Measurements from ENCODE around the gene TBC1D2B.
"Not testable (repeated sequence)": the region's sequence is repeated elsewhere in the genome, so short reads cannot be mapped to it uniquely, and the experiment has no call there.

Gene TBC1D2B

DNA sequence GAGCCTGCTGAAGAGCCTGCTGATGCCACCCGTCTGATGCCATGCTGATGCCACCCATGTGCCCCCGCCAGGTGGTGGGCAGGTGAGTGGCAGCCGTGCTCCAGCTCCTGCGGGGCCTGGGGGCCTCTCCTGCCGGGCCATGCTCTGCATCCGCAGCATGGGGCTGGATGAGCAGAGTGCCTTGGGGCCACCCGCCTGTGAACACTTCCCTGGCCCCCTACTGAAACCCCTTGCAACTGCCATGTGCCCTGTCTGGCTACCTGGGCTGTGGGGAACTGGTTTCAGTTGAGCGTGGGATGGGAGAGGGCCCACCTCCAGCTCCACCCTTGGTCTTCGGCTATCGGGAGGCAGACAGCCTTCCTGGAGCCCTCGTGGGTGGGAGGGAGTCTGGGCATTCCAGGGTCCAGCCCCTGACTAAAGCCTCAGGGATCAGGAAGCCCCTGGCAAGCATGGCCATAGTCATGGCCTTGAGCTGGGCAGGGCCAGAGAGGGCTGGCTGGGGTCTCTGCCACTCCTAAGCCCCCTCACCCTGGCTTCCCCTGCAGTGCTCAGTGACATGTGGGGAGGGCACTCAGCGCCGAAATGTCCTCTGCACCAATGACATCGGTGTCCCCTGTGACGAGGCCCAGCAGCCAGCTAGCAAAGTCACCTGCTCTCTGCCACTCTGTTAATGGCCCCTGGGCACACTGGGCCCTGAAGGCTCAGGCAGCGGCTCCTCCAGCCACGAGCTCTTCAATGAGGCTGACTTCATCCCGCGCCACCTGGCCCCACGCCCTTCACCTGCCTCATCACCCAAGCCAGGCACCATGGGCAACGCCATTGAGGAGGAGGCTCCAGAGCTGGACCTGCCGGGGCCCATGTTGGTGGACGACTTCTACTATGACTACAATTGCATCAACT is 92.2 kb downstream of the TBC1D2B start:
- DNase-seq = no peak

DNA sequence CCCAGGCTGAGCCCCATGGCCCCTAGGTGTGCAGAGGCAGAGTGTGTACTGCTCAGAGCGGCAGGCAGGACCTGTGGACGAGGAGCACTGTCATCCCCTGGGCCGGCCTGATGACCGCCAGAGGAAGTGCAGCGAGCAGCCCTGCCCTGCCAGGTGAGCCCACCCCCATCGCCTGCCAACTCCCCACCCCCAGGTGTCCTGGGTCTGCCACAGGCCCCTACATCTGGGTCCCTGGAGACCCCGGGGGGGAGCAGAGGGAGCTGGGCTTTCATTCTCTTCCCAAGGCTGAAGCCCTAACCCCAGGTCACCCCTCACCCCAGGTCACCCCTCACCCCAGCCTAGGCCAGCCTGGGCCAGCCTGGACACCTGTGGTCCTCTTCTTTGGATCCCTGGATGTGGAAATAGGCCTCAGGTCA is 93.1 kb downstream of the TBC1D2B start:
- DNase-seq = no peak

DNA sequence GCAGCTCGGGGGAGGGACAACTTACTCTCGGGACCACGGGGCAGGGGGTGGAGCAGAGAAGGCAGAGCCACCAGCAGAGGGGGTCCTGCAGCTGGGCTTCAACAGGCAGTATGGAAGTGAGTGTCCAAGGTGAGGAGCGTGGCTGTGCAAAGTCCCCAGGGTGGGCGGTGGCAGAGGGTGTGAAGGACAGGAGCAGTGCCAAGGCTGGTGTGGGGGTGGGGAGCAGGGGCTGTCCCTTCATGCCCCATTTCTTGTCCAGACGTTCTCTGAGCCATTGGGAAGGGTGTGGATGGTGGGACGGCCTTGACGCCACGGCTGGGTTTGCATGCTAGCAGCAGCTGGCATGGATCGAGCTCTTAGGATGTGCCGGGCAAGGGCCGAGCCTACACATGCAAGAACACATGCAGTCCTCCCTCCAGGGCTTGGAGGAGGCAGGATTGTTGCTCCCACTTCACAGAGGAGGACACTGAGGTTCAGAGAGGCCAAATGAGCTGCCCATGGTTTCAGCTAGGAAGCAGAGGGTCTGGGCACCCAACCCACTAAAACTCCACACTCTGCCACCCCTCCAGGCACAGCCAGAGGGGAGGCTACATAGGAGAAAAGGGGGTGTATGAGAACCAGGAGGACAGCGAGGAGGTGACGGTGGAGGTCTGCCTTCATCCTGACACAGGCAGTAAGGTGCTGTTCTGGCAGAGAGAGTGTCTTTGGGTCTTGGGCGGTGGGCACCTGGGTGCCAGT is 93.6 kb downstream of the TBC1D2B start:
- DNase-seq = no peak

DNA sequence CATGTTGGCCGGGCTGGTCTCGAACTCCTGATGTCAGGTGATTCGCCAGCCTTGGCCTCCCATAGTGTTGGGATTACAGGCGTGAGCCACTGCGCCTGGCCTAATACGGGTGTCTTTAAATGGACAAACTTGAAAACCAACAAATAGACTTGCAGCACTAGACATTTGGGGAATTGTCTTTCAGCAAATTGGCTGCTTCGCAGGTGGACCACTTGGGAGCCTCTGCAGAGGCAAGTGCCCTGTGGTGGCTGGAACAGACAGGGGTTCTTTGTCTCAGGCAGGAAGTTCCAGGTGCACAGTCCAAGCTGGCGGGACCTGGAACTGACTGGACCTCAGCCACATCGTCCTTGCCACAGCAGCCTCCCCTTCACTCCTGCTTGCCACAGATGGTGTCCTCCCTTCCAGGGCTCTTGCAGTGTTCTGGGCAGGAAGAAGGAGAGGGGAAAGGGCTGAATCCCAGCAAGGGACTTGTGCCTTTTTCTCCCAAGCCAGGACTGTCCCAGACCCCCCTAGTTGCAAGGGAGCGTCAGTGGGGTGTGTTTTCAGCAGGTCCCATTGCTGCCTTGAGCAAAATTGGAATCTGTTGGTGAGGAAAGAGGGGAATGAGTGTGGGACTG is 94.3 kb downstream of the TBC1D2B start:
- DNase-seq = no peak

DNA sequence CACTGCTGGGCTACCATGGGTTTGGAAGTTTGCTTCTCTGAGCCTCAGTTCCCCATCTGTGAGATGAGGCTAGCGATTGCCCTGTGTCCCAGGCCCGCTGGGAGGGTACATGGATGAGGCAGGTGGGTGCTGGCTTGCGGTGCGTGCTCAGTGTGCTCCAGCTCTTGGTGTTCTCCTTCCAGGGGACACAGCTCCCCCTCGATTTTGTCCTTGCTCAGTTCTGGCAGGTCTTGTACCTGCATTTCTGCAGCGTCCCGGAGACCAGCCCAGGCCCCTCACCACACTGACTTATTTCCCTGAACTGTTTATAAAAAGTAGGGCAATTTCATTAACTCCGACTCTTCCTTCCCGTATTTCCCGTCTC is 95.4 kb downstream of the TBC1D2B start:
- DNase-seq = no peak

DNA sequence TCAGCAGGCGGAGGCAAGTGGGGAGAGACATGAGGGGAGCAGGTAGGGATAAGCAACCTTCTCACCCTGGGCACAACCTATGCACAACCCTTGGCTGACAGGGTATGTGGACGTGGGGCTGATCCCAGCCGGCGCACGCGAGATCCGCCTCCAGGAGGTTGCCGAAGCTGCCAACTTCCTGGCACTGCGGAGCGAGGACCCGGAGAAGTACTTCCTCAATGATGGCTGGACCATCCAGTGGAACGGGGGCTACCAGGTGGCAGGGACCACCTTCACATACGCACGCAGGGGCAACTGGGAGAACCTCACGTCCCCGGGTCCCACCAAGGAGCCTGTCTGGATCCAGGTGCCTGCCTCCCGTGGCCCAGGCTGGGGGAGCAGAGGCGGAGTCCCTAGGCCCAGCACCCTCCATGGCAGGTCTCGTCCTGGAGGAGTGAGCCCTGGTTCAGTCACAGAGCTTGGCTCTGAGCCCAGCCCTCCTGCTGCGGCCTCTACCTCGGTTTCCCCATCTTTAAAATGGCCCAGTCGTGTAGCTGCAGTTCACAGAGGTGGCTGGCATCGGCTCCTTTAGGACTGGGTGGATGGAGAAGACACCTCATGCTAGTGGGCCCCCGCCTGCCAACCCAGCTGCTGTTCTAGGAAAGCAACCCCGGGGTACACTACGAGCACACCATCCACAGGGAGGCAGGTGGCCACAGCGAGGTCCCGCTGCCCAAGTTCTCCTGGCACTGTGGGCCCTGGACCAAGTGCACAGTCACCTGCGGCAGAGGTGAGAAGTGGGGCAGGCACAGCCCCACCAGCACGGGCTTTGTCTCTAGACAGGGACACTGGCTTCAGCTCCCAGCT is 96.0 kb downstream of the TBC1D2B start:
- DNase-seq = no peak

DNA sequence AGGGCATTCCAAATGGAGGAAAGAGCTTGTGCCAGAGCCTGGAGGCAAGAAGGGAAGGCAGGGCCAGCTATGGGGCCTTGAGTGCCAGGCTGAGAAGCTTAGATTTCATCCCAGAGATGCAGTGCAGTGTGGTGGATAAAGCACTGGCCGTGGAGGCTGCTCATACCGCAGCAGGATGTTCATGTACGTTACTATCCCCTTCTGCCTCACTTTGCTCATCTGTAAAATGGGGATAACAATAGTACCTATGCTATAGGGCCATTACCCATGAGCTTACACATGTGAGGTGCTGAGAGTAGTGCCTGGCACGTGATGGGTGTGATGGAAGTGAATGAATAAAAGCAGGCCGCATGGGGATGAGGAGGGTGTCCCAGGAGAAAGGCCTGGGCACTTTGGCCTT is 96.8 kb downstream of the TBC1D2B start:
- not testable (repeated sequence) for DNase-seq

DNA sequence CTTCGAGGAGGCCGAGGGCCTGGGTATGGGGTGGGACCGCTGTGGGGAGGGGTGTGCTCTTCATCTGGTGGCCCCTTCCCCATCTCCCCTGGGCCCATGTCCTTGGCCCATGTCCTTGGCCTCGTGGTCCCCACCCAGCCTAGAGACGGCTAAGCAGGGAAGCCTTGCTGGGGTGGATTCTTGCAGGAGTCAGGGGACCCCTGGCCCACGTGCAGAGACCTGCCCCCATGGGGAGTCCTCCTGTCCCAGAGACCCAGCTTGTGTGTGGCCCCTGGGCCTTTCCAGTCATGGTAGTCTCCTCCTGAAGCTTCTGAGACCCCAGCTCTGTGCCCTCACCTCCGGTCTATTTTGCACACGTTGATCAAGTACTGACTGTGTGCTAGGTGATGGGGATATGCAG is 97.4 kb downstream of the TBC1D2B start:
- DNase-seq = no peak

DNA sequence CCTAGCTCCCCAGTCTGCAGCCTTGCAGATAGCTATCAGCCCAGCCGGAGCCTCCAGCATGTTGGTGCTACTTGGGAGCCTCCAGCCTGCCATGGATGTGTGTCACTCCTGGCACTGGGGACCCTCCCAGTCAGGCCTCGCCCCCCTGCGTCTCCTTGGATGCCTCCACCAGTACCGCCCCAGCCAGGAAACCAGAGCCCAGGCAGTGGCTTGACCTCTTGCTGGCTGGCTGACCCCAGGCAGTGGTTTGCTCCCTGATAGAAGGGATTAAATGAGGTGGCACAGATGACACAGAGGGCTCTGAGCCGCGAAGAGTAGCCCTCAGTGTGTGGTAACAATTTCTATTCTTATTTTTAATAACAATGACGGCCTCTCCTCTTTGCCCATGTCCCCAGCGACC is 98.4 kb downstream of the TBC1D2B start:
- DNase-seq = not testable (repeated sequence)

DNA sequence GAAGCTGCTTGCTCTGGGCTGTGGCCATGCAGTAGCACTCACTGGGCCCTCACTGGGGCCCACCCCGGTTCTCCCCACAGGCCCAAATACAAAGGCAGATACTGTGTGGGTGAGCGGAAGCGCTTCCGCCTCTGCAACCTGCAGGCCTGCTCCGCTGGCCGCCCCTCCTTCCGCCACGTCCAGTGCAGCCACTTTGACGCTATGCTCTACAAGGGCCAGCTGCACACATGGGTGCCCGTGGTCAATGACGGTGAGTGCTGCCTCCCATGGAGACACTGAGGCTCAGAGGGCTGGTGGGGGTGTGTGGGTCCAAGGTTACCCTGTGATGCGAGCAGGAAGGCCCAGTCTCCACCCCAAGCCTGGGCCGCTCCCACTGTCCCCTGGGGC is 98.8 kb downstream of the TBC1D2B start:
- not testable (repeated sequence) for DNase-seq

DNA sequence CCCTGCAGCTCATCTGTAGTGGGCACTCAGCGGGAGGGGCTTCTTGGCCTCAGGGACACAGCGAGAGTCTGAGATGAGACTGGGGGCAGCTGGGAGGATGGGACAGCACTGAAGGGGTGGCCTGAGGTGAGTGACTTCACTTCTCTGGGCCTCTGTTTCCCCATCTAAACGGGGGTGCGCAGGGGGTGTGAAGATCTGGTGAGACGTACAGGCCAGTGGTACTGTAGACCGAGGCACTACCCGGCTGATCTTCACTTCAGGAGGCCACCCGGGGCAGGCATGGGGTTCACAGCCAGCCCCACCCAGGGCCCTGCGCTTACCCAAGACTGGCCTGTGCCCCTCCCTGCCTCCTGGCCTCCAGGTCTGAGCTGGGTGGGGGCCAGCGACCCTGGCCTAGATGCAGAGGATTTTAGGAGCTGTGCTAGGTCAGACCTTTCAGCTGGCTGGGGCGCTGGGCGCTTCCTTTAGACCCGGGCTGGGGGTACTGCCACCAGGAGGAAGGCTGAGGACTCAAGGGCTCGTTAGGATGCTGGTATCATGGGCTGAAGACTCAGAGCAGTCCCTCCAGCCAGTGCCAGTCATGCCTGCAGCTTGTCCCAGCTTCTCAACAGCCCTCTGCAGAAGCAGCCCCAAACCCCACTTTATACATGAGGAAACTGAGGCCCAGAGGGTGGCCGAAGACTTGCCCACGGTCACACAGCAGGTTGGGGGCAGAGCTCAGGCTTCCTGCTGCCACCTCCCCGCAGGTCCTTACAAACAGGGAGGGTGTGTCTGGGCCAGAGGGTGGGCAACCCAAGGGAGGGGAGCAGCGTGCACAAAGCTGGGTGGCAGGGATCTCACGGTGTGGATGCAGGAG is 99.4 kb downstream of the TBC1D2B start:
- DNase-seq = not testable (repeated sequence)

DNA sequence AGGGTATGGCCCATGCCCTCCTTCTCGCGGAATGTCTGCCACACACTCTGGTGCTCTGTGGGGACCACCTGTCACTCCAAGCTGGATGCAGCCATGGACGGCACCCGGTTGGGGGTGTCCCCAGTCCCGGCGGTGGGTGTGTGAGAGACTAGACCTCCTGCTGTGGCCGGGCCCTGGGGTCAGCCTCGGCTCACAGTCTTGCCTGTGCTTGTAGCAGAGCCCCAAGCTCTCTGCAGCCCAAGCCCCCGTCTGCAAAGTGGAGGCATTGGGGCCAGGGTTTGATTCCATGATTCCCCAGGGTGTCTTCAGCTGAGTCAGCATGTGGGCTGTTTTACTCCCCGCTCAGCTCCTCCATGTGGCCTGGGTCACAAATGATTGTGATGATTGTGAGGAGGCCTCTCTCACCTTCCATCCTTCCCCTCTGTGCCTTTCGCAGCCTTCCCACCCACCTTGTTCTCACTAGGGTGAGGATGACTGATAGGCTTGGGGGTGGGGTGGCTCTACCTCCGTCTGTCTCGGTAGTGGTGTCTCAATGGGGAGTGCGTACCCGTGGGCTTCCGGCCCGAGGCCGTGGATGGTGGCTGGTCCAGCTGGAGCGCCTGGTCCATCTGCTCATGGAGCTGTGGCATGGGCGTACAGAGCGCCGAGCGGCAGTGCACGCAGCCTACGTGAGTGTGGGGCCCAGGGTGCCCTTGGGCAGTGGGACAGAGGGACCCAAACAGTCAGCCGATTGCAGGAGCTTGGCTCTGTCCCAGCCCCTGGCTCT is 100.6 kb downstream of the TBC1D2B start:
- not testable (repeated sequence) for DNase-seq

DNA sequence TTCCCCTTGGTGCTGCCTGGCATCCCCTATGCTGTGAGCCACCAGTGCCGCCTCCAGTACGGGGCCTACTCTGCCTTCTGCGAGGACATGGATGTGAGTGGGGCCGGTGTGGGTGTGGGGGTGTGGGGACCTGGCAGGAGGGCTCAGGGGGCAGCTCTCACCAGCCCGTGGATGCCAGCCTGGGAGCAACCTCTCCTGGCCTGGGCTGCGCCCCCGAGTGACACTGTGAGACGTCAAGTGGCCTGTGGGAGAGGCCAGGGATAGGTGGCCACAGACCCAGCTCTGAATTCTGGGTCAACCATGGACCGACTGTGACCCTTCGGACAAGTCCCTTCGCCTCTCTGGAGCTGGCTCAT is 101.4 kb downstream of the TBC1D2B start:
- DNase-seq = not testable (repeated sequence)

DNA sequence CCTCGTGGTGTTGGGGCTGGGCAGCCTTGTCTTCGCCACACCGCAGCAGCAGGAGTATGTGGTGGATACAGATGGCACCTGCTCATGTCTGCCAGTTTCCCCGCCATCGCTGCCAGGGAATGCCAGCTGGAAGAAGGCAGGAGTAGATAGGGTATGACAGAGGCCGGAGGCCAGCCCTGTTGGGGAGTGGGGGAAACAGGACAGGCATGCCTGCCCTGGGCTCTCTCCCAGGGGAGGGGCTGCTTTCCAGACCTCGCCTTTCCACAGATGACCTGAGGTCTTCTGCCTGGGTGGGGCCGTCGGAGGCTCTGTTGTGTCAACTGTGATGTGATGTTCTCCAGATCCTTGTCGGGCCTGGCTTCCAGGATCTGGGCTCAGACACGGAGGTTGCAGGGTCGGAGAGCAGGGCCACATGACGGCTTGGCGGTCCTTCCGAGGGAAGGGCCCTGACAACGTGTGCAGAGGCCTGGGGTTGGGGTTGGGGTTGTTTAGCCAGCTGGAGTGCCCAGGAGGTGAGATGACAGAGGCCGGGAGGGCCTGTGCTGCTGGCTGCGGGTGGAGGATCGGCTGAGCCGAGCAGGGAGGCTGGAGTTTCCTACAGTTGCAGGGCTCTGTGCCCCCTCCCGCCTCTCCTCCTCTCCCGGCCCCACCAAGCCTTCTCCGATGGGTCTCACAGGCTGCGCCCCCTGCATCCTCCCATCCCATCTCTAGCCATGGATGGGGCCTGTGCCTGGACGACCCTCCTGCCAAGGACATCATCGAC is 102.0 kb downstream of the TBC1D2B start:
- no peak for DNase-seq

DNA sequence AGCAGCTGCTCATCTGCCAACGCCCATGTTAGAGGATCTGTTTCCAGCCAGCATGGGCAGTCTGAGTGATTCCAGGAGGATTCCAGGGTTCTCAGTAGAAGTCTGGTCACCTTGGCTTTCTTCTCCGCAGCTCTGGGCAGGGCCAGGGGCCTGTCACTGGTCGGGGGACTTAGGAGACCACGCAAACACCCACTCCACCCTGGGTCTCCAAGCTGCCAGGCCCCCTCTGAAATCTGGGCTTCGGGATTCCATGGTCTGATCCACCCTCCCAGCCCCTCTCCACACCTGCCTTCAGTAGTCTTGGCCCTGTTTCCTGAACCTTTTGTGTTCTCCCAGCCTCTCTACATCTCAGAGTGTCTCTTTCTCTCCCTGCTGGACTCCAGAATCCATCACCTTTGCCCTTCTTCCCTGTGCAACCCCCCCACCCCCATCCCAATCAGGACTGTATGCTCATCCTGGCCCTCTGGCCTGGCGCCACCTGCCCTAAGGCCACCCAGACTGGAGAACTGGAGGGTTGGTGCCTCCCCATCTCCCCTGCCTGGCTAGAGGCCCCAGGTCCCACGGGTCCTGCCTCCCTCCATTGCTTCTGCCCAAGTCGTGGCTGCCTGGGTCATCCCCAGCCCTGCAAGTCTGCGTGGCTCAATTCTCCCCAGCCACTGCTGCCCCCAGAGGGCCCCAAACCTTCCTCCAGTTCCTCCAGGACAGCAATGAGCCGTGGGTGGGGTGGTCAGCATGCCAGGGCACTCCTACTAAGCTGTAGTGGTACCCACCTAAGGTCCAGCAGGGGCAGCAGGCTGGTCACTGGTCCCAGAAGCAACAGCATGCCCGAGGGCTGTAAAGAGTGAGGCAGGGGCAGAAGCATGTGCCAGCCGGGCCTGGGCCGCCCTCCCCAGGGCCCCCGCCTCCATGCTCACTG is 102.8 kb downstream of the TBC1D2B start:
- DNase-seq = no peak

DNA sequence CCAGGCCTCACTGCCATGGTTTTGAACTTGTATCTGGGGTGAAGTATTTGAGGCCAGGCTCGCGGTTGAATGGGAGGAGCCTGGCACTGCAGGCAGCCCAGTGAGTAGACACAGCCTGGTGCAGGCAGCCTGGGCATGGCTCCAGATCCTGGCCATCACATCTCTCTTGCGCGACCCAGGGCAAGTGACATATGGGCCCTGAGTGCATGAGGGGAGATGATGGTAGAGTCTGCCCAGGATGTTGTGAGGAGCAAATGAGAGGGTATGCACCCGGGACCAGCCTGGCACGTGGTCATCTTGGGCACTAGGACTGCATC is 103.5 kb downstream of the TBC1D2B start:
- no peak for DNase-seq

DNA sequence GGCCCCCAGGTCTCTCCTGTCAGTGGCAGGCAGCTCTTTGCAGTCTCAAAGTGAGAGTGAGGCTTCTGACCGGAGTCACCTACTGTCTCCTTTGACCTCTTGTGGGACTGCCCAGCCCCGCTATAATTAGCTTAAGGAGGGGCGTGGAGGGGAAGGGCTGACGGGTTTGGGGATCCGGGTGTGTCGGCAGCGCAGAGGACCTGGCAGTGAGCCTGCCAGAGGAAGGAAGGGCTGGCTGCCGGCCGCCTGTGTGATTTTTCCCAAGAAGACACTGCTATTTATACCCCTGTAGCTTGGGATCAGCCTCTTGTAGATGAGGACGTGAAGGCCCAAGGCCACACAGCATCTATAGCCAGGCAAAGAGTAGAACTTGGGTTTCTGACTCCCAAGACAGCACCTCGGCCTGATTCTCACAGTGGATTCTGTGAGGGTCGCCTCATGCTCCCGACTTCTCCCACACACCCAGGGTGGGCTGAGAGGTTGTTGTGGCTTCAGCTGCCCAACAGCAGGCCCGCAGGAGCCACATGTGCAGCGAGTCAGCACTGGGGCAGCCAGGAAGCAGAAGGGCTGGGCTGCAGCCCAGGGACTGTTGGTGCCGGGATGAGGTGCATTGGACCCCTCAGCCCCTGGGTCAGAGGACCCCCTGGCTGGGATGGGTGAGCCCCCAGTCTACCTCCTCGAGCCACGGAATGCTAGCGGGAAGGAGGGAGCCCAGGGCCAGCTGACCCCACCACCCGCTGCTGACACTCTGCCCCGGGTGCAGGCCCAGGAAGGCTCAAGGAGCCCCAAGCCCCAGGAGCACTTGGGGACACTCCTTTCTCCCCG is 104.0 kb downstream of the TBC1D2B start:
- DNase-seq = not testable (repeated sequence)

DNA sequence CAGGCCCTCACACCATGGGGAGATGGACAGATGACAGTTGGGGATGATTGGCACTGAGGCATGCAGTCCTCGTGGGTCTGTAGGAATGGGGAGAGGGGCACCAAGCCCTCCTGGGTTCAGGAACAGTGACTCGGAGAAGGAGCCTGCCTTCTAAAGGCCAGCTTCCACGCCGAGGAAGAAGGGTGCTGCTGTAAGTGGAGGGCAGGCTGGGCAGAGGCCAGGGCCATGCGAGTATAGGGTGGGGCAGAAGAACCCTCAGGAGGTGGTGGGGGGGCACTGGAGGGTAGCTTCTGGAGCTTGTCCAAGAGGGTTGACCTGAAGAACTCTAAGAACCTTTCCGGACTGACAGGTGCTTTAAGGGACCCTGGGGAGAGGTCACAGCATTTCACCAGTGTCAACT is 104.8 kb downstream of the TBC1D2B start:
- DNase-seq = not testable (repeated sequence)

All from activated CD4-positive, alpha-beta T cell treated with anti-CD3 and anti-CD28 coated beads, Interleukin-2, amount 50 U/mL, for 48 hours (primary cell).